Right atrium auricular region (tissue), 2 donors: ENCODE results near the gene FANCI. TPM values are rescaled to one million over a fixed set of nuclear protein-coding genes. Genes with fewer than 3 reads are reported as not detected.
"Not testable (repeated sequence)": the region's sequence is repeated elsewhere in the genome, so short reads cannot be mapped to it uniquely, and the experiment has no call there.

Experiments used
- DNase-seq: peaks from one replicate; pipeline ENCODE4 v3.0.0-alpha.2; 2019; ENCODE audit warnings: low spot score
- H3K27ac ChIP-seq, 2 donors: fragments of 200-600 bp; sonication (generic); 1 replicate in 1 of 2; 2 replicates in 1 of 2; pipeline ENCODE4 v1.5.1; 2016 to 2019
- H3K27me3 ChIP-seq, 2 donors: fragments of 200-600 bp; sonication (generic); one replicate each; pipeline versions ENCODE4 v1.5.1 to v1.6.0; 2017 to 2019
- H3K36me3 ChIP-seq: fragments of 200-600 bp; sonication (generic); one replicate; pipeline ENCODE4 v1.5.1; 2016
- H3K4me1 ChIP-seq, 2 donors: fragments of 200-600 bp; sonication (generic); one replicate each; pipeline versions ENCODE4 v1.5.1 to v1.6.0; 2017 to 2019
- H3K4me3 ChIP-seq, 2 donors: fragments of 200-600 bp; sonication (generic); 1 replicate in 1 of 2; 2 replicates in 1 of 2; pipeline ENCODE4 v1.5.1; 2017 to 2019; ENCODE audit warnings: mild to moderate bottlenecking in 1 of 2, moderate library complexity in 1 of 2
- H3K9me3 ChIP-seq, 2 donors: fragments of 200-600 bp; sonication (generic); one replicate each; pipeline ENCODE4 v1.5.1; 2019
- total RNA-seq, 2 donors: library from RNA; depleted of rRNA; stranded (reverse); fragments of >200 nt; gene quantifications; one replicate each; pipeline ENCODE4 v1.1.0, GENCODE V29; 2016
- TF ChIP-seq, protein P1 (sequence below), 2 donors: fragments of 200-600 bp; sonication (generic); IDR thresholded peaks; one replicate each; pipeline ENCODE4 v1.5.1; 2019; ENCODE audit warnings: antibody characterized with exemption in 2 of 2

Gene FANCI
- total RNA-seq, 2 donors from 2014 or later = 0.79 to 1.6 TPM

DNA sequence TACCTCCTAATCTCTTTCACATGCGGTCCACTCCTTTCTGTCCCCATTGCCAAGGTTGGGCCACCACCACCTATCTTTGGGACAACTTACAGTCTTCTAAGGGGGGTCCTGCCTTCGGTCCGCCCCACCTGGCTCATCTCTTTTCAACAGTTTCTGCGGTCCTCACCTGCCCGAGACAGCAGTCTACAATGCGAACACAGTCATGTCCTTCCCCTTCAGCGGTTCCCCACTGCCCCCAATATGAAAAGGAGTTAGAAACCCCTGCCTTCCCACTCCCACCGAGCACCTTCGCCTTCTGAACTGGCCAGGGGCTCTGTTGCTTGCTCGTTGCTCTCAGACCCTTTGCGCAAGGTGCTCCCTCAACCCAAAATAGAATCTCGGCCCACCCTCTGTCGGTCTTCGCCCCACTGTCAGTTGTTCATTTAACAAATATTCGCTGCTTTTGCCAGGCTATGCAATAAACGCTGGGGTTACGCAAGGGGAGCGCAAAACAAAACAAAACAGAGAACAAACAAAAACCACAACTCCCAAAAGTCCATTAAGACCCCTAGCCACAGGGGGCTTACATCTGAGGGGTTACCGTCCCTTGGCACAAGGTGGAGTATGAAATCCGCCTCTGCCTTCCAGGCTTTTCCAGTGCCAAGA is 611 bp upstream of the FANCI start:
- H3K9me3 ChIP-seq = no peaks in the 10 kb centered on the region
- TF ChIP-seq, protein P1, sequence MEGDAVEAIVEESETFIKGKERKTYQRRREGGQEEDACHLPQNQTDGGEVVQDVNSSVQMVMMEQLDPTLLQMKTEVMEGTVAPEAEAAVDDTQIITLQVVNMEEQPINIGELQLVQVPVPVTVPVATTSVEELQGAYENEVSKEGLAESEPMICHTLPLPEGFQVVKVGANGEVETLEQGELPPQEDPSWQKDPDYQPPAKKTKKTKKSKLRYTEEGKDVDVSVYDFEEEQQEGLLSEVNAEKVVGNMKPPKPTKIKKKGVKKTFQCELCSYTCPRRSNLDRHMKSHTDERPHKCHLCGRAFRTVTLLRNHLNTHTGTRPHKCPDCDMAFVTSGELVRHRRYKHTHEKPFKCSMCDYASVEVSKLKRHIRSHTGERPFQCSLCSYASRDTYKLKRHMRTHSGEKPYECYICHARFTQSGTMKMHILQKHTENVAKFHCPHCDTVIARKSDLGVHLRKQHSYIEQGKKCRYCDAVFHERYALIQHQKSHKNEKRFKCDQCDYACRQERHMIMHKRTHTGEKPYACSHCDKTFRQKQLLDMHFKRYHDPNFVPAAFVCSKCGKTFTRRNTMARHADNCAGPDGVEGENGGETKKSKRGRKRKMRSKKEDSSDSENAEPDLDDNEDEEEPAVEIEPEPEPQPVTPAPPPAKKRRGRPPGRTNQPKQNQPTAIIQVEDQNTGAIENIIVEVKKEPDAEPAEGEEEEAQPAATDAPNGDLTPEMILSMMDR (IDR thresholded peaks at IDR 0.05) = no peak
- H3K27me3 ChIP-seq = no peaks in the 10 kb centered on the region
- DNase-seq = no peak
- H3K36me3 ChIP-seq = no peaks in the 10 kb centered on the region
- peaks cover 0 to 18% of the 10 kb centered on the region in 2 donors for H3K4me1 ChIP-seq
- H3K27ac ChIP-seq = peak overlapping the region; percentile 46 to 69
- H3K4me3 ChIP-seq = peak overlapping the region; percentile 63 to 84

DNA sequence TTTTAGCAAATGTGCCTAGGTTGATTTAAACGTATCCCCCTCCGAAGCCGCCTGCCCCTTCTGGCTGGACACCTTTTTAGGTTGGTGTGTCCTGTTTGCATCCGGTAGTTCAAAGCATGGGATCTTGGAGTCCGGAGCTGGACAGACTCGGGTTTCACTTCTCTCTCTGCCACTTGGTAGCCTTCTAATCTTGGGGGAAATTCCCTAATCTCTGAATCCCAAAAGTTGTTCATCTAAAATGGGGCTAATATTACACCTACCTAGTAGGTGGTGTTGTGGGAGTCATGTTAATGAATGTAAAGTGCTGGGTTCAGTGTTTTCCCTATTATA is 760 bp downstream of the FANCI start:
- TF ChIP-seq, protein P1 (IDR thresholded peaks at IDR 0.05) = no peak
- no peaks in the 10 kb centered on the region for H3K36me3 ChIP-seq
- no peak for DNase-seq
- no peaks in the 10 kb centered on the region for H3K27me3 ChIP-seq
- peak overlapping the region in 1 of 2 donors; percentile 69 for H3K27ac ChIP-seq
- H3K4me1 ChIP-seq = peaks cover 0 to 18% of the 10 kb centered on the region in 2 donors
- H3K9me3 ChIP-seq = no peaks in the 10 kb centered on the region
- peak overlapping the region; percentile 63 to 84 for H3K4me3 ChIP-seq

DNA sequence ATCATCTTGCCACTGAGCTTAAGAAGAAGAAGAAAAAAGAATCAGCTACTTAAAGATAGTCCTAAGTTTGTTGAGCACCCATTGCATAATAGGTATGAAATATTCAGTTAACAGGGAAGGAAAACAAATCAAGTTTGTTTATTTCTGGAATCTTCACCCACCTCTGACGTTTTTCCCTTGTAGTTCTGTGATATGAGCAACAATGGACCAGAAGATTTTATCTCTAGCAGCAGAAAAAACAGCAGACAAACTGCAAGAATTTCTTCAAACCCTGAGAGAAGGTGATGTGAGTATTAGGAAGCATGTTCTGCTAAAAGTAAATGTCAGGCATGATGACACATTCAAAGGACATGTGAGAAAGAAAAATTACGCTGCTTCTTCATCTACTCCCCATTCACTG is 3.7 kb downstream of the FANCI start:
- TF ChIP-seq, protein P1 (IDR thresholded peaks at IDR 0.05) = no peak
- DNase-seq = no peak
- H3K4me1 ChIP-seq = peaks cover 0 to 18% of the 10 kb centered on the region in 2 donors
- H3K27ac ChIP-seq = no peak overlapping the region
- H3K9me3 ChIP-seq = no peaks in the 10 kb centered on the region
- H3K27me3 ChIP-seq = no peaks in the 10 kb centered on the region
- H3K36me3 ChIP-seq = no peaks in the 10 kb centered on the region
- H3K4me3 ChIP-seq = no peak overlapping the region

DNA sequence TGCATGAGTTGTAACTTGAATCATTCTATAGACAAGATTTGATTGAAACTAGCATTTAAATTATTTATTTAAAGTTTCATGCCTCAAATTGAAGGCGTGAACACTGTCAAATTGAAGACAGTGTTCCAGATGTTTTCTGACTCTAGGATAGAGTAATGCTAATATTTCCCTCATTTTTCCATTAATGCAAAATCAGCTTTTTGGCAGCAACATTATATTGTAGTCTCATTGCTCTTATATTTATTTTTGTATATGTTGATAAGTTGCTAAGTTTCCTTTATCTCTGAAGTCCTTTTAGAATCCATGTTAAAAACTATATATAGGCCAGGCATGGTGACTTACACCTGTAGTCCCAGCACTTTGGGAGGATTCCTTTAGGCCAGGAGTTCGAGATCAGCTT is 4.8 kb downstream of the FANCI start:
- Histone ChIP-seq H3K4me3 (no peak overlapping the region), H3K36me3 (no peaks in the 10 kb centered on the region), H3K4me1 (peaks cover 0 to 11% of the 10 kb centered on the region in 2 donors), H3K27me3 (no peaks in the 10 kb centered on the region), H3K9me3 (no peaks in the 10 kb centered on the region), H3K27ac (no peak overlapping the region)
- DNase-seq = no peak
- TF ChIP-seq, protein P1 (IDR thresholded peaks at IDR 0.05) = no peak

DNA sequence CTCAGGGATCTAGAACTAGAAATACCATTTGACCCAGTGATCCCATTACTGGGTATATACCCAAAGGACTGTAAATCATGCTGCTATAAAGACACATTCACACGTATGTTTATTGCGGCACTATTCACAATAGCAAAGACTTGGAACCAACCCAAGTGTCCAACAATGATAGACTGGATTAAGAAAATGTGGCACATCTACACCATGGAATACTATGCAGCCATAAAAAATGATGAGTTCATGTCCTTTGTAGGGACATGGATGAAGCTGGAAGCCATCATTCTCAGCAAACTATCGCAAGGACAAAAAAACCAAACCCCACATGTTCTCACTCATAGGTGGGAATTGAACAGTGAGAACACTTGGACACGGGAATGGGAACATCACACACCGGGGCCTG is 6.4 kb downstream of the FANCI start:
- not testable (repeated sequence) for H3K36me3 ChIP-seq, H3K9me3 ChIP-seq, H3K27me3 ChIP-seq, DNase-seq, H3K4me3 ChIP-seq, H3K27ac ChIP-seq, H3K4me1 ChIP-seq

DNA sequence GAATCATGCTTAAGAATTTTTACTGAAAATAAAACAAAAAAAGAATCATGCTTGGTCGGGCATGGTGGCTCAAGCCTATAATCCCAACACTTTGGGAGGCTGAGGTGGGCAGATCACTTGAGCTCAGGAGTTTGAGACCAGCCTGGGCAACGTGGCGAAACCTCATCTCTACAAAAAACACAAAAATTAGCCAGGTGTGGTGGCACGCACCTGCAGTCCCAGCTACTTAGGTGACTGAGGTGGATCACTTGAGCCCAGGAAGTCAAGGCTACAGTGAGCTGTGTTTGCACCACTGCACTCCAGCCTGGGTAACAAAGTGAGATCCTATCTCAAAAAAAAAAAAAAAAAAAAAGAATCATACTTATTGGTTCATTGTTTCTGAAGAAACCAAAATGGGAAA is 33.5 kb downstream of the FANCI start:
- not testable (repeated sequence) for H3K36me3 ChIP-seq, H3K27ac ChIP-seq, H3K9me3 ChIP-seq, H3K4me1 ChIP-seq, H3K4me3 ChIP-seq, H3K27me3 ChIP-seq, DNase-seq

DNA sequence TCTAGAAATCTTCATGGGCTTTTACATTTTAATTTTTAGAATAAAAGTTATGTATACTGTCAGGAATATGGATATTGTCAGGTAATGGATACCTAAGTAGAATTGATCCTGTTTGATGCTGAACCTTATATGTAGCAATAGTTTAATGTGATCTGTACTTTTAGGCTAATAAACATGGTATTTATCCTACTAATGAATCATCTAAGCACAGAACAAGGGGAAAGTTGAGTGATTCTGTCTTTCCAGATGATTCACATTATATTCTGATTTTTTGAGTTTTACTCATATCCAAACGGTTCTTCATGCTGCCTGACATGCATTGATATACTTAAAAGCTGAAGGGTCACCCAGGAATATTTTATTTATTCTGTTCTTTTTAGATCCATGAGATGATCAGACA is 34.5 kb downstream of the FANCI start:
- H3K36me3 ChIP-seq = no peaks in the 10 kb centered on the region
- no peak for DNase-seq
- TF ChIP-seq, protein P1 (IDR thresholded peaks at IDR 0.05) = no peak
- H3K9me3 ChIP-seq = no peaks in the 10 kb centered on the region
- no peaks in the 10 kb centered on the region for H3K27me3 ChIP-seq
- H3K4me1 ChIP-seq = no peaks in the 10 kb centered on the region
- H3K27ac ChIP-seq = no peak overlapping the region
- H3K4me3 ChIP-seq = no peak overlapping the region
